Panc1 (cell line): ENCODE data around the gene ABCC1. TPM values are rescaled to one million over a fixed set of nuclear protein-coding genes. Genes with fewer than 3 reads are reported as not detected.

Experiments used
- ATAC-seq: fragments of 200-7000 bp; cut with Tn5 transposase; 2 replicates; pipeline ENCODE4 v1.9.1; 2020; ENCODE audit warnings: mild to moderate bottlenecking, moderate library complexity
- BruUV-seq: library from RNA; stranded (reverse); fragments of 400-500 nt; replicated peaks from 2 replicates; lab custom pipeline; 2021; lab: Mats Ljungman, UMichigan
- CTCF ChIA-PET: fragments of 300-600 bp; sonication (Branson Sonifier 250); formaldehyde crosslinking; loops from one replicate; lab custom pipeline; 2022; ENCODE audit warnings: antibody characterized with exemption; lab: Charles Lee
- POLR2A ChIA-PET: fragments of 300-600 bp; sonication (Branson Sonifier 250); formaldehyde crosslinking; loops from one replicate; lab custom pipeline; 2022; ENCODE audit warnings: antibody characterized with exemption; lab: Charles Lee
- DNase-seq: peaks from one replicate; pipeline ENCODE4 v3.0.0-alpha.2; 2010; ENCODE audit warnings: low read depth, low spot score
- H3K27ac ChIP-seq: 2 replicates; pipeline ENCODE4 v1.5.1; 2011; ENCODE audit warnings: mild to moderate bottlenecking, low read length, inconsistent platforms
- H3K27me3 ChIP-seq: fragments of 200-500 bp; sonication (Bioruptor generic); 2 replicates; pipeline ENCODE4 v1.6.0; 2014; ENCODE audit warnings: low read length, inconsistent platforms; ENCODE audit not compliant: control insufficient read depth, insufficient read depth
- H3K36me3 ChIP-seq: fragments of 200-500 bp; sonication (Bioruptor generic); 2 replicates; pipeline ENCODE4 v1.5.1; 2014; ENCODE audit warnings: inconsistent platforms, mild to moderate bottlenecking, low read length, moderate library complexity; ENCODE audit not compliant: control insufficient read depth, insufficient read depth
- H3K4me1 ChIP-seq: 2 replicates; pipeline ENCODE4 v1.5.1; 2011; ENCODE audit warnings: inconsistent platforms, mild to moderate bottlenecking, low read length, moderate library complexity; ENCODE audit not compliant: control insufficient read depth, insufficient read depth
- H3K4me3 ChIP-seq, 2 experiments: 2 replicates each; pipeline ENCODE4 v1.5.1; 2011 to 2012; ENCODE audit warnings: low read depth in 2 of 2, low read length in 2 of 2, mild to moderate bottlenecking in 2 of 2, inconsistent platforms in 1 of 2, moderate library complexity in 1 of 2
- H3K9me3 ChIP-seq: fragments of 200-500 bp; sonication (Bioruptor generic); 2 replicates; pipeline ENCODE4 v1.5.1; 2014; ENCODE audit warnings: low read depth, mild to moderate bottlenecking, inconsistent platforms, low read length, moderate library complexity; ENCODE audit not compliant: control insufficient read depth, insufficient read depth
- POLR2AphosphoS5 ChIP-seq: IDR thresholded peaks from 2 replicates; pipeline ENCODE4 v1.6.1; 2012; ENCODE audit warnings: mild to moderate bottlenecking, low read depth, low read length, moderate library complexity
- SIN3A ChIP-seq: IDR thresholded peaks from 2 replicates; pipeline ENCODE4 v1.6.1; 2012; ENCODE audit warnings: low read depth, mild to moderate bottlenecking, low read length, moderate library complexity, borderline replicate concordance; ENCODE audit not compliant: insufficient read depth
- TCF7L2 ChIP-seq: IDR thresholded peaks from 2 replicates; pipeline ENCODE4 v1.6.1; 2011; ENCODE audit warnings: mild to moderate bottlenecking, low read depth, low read length, inconsistent platforms
- in situ Hi-C: cut with HindIII; loops from 2 replicates; pipeline ENCODE4 v1.10.0; 2016; ENCODE audit warnings: low sequenced_read_pairs, low pct_unique_long_range_greater_than_20kb
- intact Hi-C: fragments of 100-400 bp; cut with micrococcal nuclease; formaldehyde crosslinking; loops from one replicate; pipeline ENCODE4 v1.10.0; 2022; ENCODE audit not compliant: unreplicated experiment
- total RNA-seq: library from RNA; stranded (reverse); gene quantifications from one replicate; pipeline ENCODE4 v1.2.1, GENCODE V29; 2021; ENCODE audit not compliant: unreplicated experiment
- TF ChIP-seq, protein P1 (sequence below), 2 experiments: IDR thresholded peaks; 2 replicates each; pipeline ENCODE4 v1.6.1; 2011 to 2012; ENCODE audit warnings: low read depth in 2 of 2, control low read depth in 1 of 2, low read length in 1 of 2, mild to moderate bottlenecking in 1 of 2, moderate library complexity in 1 of 2; ENCODE audit not compliant: insufficient read depth in 1 of 2
- TF ChIP-seq, protein P2 (sequence below): fragments of 450-650 bp; IDR thresholded peaks from 2 replicates; pipeline ENCODE4 v1.5.1; 2017; ENCODE audit warnings: mild to moderate bottlenecking

Gene ABCC1
- total RNA-seq, 1 experiment from 2014 or later: 296 TPM

DNA sequence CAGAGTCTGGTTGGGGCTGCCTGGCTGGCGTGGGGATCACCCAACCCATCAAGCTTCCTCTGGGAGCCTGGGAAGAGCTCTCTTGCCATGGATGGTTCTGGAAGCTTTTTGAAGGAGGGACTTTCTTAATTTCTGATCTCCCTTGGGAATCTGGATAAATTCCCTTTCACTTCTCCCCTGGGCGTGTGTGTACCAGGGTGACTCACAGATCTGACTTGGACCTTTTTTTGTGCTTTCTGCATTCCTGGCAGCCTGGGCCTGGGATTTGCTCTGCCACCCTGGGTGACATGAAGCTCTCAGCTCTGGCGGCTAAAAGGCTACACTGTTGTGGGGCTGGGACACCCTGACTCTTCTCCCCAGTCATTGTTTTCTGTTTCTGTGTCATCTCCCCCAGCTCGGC lies 70.1 kb downstream of the ABCC1 start:
- in situ Hi-C loops (no loop called here), intact Hi-C loops (no loop called here)
- H3K4me1 ChIP-seq: peaks cover 66% of the 10 kb centered on the region
- DNase-seq: no peak
- no peaks in the 10 kb centered on the region for H3K36me3 ChIP-seq
- no peak for TF ChIP-seq SIN3A
- no peak for TF ChIP-seq TCF7L2
- TF ChIP-seq, protein P1, sequence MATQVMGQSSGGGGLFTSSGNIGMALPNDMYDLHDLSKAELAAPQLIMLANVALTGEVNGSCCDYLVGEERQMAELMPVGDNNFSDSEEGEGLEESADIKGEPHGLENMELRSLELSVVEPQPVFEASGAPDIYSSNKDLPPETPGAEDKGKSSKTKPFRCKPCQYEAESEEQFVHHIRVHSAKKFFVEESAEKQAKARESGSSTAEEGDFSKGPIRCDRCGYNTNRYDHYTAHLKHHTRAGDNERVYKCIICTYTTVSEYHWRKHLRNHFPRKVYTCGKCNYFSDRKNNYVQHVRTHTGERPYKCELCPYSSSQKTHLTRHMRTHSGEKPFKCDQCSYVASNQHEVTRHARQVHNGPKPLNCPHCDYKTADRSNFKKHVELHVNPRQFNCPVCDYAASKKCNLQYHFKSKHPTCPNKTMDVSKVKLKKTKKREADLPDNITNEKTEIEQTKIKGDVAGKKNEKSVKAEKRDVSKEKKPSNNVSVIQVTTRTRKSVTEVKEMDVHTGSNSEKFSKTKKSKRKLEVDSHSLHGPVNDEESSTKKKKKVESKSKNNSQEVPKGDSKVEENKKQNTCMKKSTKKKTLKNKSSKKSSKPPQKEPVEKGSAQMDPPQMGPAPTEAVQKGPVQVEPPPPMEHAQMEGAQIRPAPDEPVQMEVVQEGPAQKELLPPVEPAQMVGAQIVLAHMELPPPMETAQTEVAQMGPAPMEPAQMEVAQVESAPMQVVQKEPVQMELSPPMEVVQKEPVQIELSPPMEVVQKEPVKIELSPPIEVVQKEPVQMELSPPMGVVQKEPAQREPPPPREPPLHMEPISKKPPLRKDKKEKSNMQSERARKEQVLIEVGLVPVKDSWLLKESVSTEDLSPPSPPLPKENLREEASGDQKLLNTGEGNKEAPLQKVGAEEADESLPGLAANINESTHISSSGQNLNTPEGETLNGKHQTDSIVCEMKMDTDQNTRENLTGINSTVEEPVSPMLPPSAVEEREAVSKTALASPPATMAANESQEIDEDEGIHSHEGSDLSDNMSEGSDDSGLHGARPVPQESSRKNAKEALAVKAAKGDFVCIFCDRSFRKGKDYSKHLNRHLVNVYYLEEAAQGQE (IDR thresholded peaks at IDR 0.05; ENCODE audit: insufficient read depth in 1 of 2, low read depth in 2 of 2, low read length in 1 of 2): no peak
- TF ChIP-seq POLR2AphosphoS5: no peak
- TF ChIP-seq, protein P2, sequence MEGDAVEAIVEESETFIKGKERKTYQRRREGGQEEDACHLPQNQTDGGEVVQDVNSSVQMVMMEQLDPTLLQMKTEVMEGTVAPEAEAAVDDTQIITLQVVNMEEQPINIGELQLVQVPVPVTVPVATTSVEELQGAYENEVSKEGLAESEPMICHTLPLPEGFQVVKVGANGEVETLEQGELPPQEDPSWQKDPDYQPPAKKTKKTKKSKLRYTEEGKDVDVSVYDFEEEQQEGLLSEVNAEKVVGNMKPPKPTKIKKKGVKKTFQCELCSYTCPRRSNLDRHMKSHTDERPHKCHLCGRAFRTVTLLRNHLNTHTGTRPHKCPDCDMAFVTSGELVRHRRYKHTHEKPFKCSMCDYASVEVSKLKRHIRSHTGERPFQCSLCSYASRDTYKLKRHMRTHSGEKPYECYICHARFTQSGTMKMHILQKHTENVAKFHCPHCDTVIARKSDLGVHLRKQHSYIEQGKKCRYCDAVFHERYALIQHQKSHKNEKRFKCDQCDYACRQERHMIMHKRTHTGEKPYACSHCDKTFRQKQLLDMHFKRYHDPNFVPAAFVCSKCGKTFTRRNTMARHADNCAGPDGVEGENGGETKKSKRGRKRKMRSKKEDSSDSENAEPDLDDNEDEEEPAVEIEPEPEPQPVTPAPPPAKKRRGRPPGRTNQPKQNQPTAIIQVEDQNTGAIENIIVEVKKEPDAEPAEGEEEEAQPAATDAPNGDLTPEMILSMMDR: no peak
- ATAC-seq: no peak
- peak overlapping the region; percentile 95 for H3K27ac ChIP-seq
- no peak overlapping the region for H3K4me3 ChIP-seq
- BruUV-seq: no TSS peak
- ChIA-PET CTCF (no interaction called here), POLR2A (no interaction called here)
- no peaks in the 10 kb centered on the region for H3K9me3 ChIP-seq
- no peaks in the 10 kb centered on the region for H3K27me3 ChIP-seq

DNA sequence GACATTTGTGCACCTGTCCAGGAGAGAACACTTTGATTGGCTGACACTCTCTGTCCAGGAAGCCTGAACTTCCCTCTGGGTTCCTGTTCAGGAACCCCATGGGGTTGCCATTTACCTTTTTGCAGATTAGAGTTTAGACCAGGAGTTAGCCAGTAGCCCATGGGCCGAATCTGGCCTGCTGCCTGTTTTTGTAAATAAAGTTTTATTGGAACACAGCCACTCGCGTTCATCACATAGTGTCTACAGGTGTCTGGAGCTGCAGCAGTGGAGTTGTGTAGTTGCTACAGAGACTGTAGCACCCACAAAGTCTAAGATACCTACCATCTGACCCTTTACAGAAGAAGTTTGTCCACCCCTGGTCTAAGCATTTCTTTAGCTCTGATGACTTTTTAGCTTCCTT lies 70.9 kb downstream of the ABCC1 start:
- intact Hi-C loops: loop anchor here (5.0 kb wide), 1 partner anchor 243 kb away; no protein-coding TSS in a partner anchor
- ChIA-PET POLR2A (no interaction called here), CTCF (interaction anchor here (0.6 kb wide), 1 partner anchor 108 kb away, joined by 17 read pairs; no protein-coding TSS in a partner anchor)
- no peak for DNase-seq
- Histone ChIP-seq H3K27me3 (no peaks in the 10 kb centered on the region), H3K27ac (peak overlapping the region; percentile 95), H3K9me3 (no peaks in the 10 kb centered on the region), H3K36me3 (no peaks in the 10 kb centered on the region), H3K4me3 (no peak overlapping the region), H3K4me1 (peaks cover 70% of the 10 kb centered on the region)
- no TSS peak for BruUV-seq
- ATAC-seq: no peak
- TF ChIP-seq SIN3A (no peak), TCF7L2 (no peak), POLR2AphosphoS5 (no peak)
- TF ChIP-seq, protein P1 (IDR thresholded peaks at IDR 0.05; ENCODE audit: insufficient read depth in 1 of 2, low read depth in 2 of 2, low read length in 1 of 2): no peak
- TF ChIP-seq, protein P2: no peak
- in situ Hi-C loops: no loop called here
